Coronary artery (tissue), 2 donors: Measurements from ENCODE around the gene MAGI1.

ENCODE experiments used
- DNase-seq: peaks from one replicate; pipeline ENCODE4 v3.0.0-alpha.2; 2017; ENCODE audit warnings: low spot score
- H3K27ac ChIP-seq, 2 donors: fragments of 200-600 bp; sonication (generic); one replicate each; pipeline ENCODE4 v1.5.1; 2016 to 2019
- H3K4me3 ChIP-seq: fragments of 200-600 bp; sonication (generic); 2 replicates; pipeline ENCODE4 v1.5.1; 2016; ENCODE audit warnings: mild to moderate bottlenecking, moderate library complexity
- CTCF ChIP-seq: fragments of 200-600 bp; sonication (generic); IDR thresholded peaks from one replicate; pipeline ENCODE4 v1.5.1; 2019; ENCODE audit warnings: antibody characterized with exemption

MAGI1 gene

GRCh38 chr3:65807225-65807624 lies 231.5 kb downstream of the MAGI1 start:
- no peak for TF ChIP-seq CTCF
- Histone ChIP-seq H3K27ac (no peak overlapping the region), H3K4me3 (no peak overlapping the region)
- no peak for DNase-seq

- Histone ChIP-seq H3K27ac (no peak overlapping the region), H3K4me3 (no peak overlapping the region)
- no peak for DNase-seq
- TF ChIP-seq CTCF = no peak
These were observed 232.1 kb downstream of the MAGI1 start for GRCh38 chr3:65806600-65806999.

GRCh38 chr3:65796676-65797075 lies 242.0 kb downstream of the MAGI1 start:
- DNase-seq = no peak
- no peak for TF ChIP-seq CTCF
- no peak overlapping the region for H3K4me3 ChIP-seq

GRCh38 chr3:65795166-65795565 lies 243.6 kb downstream of the MAGI1 start:
- Histone ChIP-seq H3K4me3 (no peak overlapping the region), H3K27ac (no peak overlapping the region)
- no peak for TF ChIP-seq CTCF
- no peak for DNase-seq

More at GRCh38 chr3:65796676-65797075, 242.0 kb downstream of the MAGI1 start:
- no peak overlapping the region for H3K27ac ChIP-seq

- TF ChIP-seq CTCF = no peak
- no peak overlapping the region for H3K27ac ChIP-seq
- H3K4me3 ChIP-seq = no peak overlapping the region
- DNase-seq = no peak
These were observed 245.1 kb downstream of the MAGI1 start for GRCh38 chr3:65793495-65794200.

GRCh38 chr3:65788461-65788860 lies 250.3 kb downstream of the MAGI1 start:
- DNase-seq = no peak
- no peak for TF ChIP-seq CTCF
- Histone ChIP-seq H3K27ac (no peak overlapping the region), H3K4me3 (no peak overlapping the region)

- H3K27ac ChIP-seq = peak overlapping the region in 1 of 2 donors; percentile 18
- TF ChIP-seq CTCF = no peak
- no peak overlapping the region for H3K4me3 ChIP-seq
- DNase-seq = no peak
These were observed 250.9 kb downstream of the MAGI1 start for GRCh38 chr3:65787827-65788226.
